GM18511 (cell line): ENCODE measurements around the gene TSPAN9.

ENCODE experiments used
- ATAC-seq: cut with Tn5 transposase; IDR thresholded peaks from one replicate; pipeline ENCODE4 v1.9.1; 2021; ENCODE audit warnings: mild to moderate bottlenecking, moderate library complexity; ENCODE audit not compliant: unreplicated experiment

Gene TSPAN9

GRCh38 chr12:3283137-3283680 is 206.0 kb downstream of the TSPAN9 start:
- no peak for ATAC-seq

- ATAC-seq: no peak
Observed at GRCh38 chr12:3284405-3284804, 207.2 kb downstream of the TSPAN9 start.

DNA sequence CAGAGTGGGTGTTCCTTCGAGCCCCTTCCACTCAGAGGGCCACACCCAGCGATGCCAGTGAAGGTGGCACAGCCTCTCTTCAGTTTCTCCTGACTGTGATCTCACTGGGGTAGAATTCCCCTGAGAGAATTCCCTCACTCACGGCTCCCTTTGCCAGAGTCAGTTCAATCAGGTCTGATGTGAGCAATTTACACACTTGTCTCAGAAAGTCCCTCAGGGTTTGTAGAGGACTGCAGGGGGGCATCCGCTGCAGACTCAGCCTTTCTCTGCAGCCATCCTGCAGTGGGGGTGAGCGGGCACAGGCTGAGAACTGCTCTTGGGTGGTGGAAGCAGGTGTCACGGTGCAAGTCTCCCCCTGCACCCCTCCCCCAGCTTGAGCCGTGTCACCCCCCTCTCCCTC is 208.4 kb downstream of the TSPAN9 start:
- ATAC-seq: no peak

- no peak for ATAC-seq
Observed at GRCh38 chr12:3288690-3289089, 211.5 kb downstream of the TSPAN9 start.

- no peak for ATAC-seq
Observed at GRCh38 chr12:3289702-3290101, 212.5 kb downstream of the TSPAN9 start.

DNA sequence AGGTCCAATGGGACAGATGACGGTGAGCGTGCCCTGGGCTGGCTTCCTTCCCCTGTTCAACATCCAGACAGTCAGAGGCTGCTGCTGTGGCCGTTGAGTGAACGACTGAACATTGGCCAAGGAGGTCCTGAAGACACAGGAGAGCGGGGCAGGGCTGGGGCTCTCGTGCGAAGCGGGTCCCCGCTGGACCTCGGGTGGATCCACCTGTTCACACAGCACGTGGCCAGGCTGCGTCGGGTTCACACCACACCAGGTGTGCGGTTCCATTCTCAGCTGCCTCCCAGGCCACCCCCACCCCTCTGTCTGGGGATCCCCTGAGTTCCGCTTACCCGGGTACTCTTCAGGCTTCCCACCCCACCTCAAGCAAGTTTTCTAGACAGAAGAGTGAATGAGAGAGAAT is 214.8 kb downstream of the TSPAN9 start:
- ATAC-seq: no peak

GRCh38 chr12:3292677-3293412 is 215.7 kb downstream of the TSPAN9 start:
- no peak for ATAC-seq

DNA sequence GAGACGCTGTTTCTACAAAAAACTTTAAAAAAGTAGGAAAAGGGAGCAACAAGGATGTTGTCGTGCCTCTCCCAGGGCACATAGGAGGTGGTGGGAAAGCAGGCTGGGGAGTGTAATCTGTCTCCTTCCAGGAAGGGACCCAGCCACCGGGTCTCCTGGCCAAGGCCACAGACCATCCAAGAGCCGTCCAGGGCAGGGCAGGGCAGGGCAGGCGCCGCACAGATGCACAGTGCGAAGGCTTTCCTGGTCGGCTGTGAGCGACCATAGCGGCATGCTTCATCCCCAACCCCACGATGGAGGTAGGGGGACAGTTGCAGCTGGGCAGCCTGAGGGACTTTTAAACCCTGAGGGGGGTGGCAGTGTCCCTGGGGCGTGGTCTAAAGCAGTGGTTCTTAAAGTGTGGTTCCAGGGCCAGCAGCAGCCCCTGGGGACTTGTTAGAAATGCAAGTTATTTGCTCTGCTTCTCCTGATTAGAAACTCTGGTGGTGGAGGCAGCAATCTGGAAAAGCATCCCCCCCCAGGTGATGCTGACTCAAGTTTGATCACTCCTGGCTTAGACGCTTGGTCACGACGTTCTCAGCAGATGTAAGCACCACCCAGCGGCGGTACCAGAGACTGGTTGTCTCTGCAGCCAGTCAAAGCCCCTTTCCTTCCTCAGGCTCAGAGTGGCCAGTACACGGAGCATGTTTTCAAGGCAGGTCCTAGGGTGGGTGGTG is 216.4 kb downstream of the TSPAN9 start:
- no peak for ATAC-seq

GRCh38 chr12:3294481-3294911 is 217.3 kb downstream of the TSPAN9 start:
- ATAC-seq: no peak

DNA sequence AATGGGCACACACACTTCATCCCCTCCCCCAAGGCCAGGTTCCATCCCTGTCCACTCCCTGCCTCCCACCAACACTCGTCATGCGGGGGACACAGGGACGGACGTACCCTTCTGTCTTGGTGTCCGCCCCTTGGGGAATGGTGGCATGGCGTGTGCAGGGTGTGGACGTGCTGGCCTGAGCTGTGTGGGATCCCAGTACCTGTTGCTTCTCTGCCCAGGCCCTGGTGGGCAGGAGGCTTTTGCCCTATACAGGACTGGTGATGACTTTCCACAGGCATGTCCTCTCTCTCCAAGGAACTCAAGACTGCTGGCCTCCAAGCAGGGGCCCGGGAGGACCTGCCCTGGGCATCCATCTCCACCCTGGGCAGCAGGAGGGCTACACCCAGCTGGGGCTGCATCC is 218.0 kb downstream of the TSPAN9 start:
- no peak for ATAC-seq

DNA sequence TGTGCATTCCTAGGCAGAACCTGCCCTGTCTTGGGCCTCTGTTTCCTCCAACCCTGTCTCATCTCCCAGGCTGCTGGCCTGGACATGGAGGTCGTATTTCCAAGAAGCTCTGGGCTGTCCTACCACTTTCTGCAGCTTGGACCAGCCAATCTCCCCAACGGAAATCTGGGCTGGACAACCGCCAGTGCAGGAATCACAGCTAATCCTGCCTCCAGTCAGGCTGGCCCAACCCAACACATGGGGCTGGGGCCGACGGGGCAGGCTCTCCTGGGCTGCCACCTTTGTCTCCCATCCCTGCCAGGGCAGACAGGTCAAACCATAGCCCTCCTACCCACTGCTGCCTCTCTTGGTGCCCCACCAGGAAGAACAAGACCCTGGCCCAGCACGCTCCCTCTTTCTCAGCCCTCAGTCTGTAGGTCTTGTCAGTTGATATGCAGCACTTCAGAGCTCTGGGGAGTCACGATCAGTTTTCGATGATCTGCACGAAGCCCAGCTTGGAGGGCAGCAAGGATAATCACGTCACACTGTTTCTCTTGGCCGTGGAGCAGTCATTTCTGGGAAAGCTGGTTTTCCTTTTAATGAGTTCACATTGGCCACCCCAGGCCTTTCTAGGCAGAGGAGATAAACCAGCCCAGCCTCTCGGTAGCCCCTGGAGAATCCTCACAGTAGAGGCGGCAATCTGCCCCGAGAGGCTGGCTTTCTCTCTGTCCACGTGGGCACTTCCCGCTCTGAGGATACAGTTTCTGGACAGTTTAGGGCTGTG is 218.6 kb downstream of the TSPAN9 start:
- ATAC-seq: no peak

DNA sequence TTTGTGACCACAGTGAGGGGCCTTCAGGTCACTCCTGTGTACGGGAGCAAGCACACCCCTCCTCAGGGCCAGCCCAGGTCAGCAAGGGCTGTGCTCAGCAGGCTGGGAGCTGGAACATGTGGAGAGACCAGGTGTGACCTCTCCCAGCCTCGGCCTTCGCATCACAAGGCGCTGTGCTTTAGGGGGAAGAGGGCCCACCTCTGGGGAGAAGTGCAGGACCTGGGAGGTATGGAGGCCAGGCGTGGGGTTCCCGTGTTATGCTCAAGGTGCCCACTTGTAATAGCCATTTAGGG is 219.2 kb downstream of the TSPAN9 start:
- ATAC-seq: no peak

DNA sequence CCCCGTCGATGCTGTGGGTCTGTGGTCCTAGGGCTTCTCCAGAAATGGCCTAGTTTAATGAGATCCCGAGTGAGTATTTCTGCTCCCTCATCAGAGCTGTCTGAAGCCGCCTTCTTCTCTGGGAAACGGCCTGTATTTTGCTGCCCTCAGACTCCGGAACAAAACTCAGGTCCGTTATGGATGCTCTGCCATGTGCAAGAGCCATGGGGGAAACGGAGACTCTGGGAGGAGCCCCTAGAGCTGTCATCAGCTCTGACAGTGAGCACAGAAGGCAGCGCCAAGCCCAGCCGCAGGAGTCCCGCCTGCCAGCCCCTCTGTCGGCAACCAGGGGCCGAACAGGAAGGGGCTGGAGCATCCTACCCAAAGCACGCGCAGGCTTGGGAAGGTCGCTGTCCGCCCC is 221.4 kb downstream of the TSPAN9 start:
- no peak for ATAC-seq

- peak; percentile 76 for ATAC-seq
Observed at GRCh38 chr12:3299929-3300832, 223.0 kb downstream of the TSPAN9 start.

DNA sequence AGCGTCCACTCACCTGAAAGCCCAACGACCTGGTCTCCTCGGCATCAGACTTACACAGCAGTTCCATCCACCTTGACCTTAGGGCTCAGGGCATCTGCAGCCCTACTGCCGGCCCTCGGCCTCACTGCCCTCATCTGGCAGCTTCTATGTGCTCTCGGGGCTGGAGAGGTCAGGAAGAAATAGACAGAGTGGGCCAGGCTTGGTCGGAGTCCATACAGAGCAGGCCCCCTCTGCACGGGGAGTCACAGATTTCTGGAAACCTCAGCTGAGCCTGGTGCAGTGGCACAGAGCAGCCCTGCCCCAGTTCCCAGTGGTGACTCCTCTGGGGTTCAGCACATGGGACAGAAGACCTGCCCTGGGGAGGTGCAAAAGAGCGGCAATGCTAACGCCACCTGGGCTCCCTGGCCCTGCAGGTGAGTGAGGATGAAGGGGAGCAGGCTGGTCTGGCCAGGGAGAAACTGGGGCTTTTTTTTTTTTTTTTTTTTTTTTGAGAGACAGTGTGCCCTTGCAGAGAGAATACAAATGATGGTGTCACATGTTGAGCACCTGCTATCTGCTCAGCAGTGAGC is 223.7 kb downstream of the TSPAN9 start:
- no peak for ATAC-seq

DNA sequence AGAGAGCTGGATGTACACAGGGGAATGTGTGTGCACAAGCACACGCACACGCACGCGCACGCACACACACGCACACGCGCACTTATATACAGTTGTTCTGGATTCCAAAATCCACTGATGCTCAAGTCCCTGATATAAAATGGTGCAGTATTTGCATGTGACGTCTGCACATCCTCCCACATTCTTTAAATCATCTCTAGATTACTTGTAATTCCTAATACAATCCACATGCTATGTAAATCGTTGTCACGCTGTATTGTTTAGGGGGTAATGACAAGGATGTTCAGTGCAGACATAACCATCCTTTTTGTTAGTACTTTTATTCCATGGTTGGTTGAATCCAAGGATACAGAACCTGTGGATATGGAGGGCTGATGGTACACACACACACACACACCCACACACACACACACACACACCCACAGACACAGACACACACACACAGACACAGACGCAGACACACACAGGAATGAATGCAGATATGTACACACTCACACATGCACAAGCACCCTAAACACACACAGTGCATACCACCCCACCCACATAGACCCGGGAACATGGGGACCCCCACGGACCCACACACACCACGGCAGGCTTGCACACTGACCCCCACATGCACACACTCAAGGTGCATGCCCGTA is 225.3 kb downstream of the TSPAN9 start:
- ATAC-seq: no peak

DNA sequence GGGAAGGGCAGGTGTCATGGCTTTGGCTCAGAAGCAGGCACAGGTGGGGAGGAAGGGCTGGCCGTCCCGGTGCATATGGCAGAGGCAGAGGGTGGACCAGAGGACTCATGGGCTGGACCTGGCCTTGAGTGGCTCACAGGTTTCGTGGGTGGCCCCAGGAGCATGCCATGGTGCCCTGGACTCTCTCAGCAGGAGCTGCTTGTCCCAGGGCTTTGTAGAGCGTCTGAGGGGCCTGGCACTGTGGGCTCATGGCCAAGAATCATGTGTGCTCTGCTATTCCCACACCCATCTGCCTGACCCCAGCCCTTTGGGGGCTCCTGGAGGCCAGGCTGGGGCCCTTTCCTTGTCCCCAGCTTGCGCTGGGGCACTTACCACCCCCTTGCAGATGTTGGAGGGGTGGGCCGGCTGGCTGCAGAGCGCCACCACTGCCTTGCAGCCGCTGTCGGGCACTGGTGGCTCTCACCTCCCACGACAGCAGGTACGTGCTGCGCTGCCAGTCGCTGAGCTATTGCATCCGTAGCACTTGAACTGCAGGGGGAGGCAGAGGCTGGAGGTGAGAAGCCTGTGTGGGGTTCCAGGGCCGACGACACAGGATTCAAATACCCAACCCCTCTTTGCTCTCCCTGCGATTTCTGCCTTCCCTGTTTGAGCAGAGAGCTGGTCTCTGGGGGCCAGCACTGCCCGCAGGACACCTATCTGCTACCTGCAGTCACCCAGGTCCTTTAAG is 226.4 kb downstream of the TSPAN9 start:
- ATAC-seq: no peak

DNA sequence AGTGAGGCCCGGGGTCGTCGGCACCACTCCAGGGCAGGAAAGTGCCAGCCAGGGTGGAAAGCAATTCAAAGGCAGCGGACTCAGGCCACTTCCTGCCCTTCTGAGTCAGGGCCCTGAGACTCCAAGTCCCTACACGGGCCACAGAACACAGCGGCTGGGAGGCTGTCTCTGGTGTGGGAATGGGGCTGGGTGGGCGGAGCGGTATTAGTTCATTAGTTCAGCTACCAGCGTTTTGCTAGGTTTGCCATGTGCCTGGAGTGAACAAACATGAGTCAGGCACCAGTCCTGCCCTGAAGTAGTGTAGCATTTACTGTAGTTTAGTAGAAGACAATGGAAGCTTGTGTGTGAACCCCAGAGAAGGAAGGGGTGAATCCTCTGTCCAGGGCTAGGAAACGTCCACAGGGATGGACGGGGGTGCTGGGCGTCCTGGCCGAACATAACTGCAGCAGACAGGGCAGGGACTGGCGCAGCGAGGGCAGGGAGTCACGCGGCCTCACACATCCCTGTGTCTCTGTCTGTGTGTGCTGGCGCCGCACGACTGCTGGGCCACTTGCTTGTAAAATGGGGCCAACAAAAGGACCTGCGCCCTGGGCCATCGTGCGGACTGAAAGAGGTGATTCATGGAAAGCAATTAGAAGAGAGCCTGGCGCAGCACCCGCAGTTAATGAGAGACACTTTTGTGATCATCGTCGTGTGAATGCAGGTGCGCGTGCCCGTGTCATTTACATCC is 227.4 kb downstream of the TSPAN9 start:
- no peak for ATAC-seq

DNA sequence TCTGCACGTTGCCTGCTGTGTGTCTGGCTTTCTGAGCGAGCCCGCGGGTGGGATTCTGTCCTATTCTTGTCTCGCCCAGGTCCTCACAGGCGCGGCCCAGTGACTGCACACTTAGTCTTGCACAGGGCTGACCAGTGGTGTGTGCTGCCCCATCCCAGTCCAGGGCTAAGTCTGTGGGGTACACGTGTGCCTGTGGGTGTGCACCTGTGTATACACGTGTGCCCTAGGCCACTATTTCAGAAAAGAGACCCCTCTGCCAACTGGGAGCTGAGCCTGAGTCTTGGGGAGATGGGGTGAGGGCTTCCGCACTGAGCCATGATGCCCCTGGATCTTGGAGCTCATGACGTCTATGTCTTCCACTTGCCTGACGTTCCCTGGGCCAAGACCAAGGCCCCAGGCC is 228.3 kb downstream of the TSPAN9 start:
- no peak for ATAC-seq
